Activated CD8-positive, alpha-beta T cell treated with anti-CD3 and anti-CD28 coated beads, Interleukin-2, amount 10 ng/mL, durations not matched to agents 7 days and 5 days (primary cell): Measurements from ENCODE around the gene CENPT. TPM values are rescaled to one million over a fixed set of nuclear protein-coding genes. Genes with fewer than 3 reads are reported as not detected.

Source experiments
- ATAC-seq: fragments of 150-1000 bp; cut with Tn5 transposase; one replicate; pipeline ENCODE4 v1.10.0; 2021; ENCODE audit warnings: moderate library complexity
- CTCF ChIA-PET: fragments of 350-600 bp; sonication (Branson Sonifier 250); formaldehyde crosslinking; loops from one replicate; lab custom pipeline; 2021; ENCODE audit warnings: antibody characterized with exemption; lab: Charles Lee
- POLR2A ChIA-PET: fragments of 350-600 bp; sonication (Branson Sonifier 250); formaldehyde crosslinking; loops from one replicate; lab custom pipeline; 2021; ENCODE audit warnings: antibody characterized with exemption; lab: Charles Lee
- DNase-seq: peaks from one replicate; pipeline ENCODE4 v3.0.0-alpha.2; 2020
- H3K27ac Mint-ChIP-seq: one replicate; pipeline ENCODE4 v1.8.0; 2021; ENCODE audit warnings: mild to moderate bottlenecking, mixed read lengths
- H3K27me3 Mint-ChIP-seq: one replicate; pipeline ENCODE4 v1.8.0; 2021; ENCODE audit warnings: low read depth, mixed read lengths
- H3K36me3 Mint-ChIP-seq: one replicate; pipeline ENCODE4 v1.8.0; 2021; ENCODE audit warnings: low read depth, mixed read lengths
- H3K4me1 Mint-ChIP-seq: one replicate; pipeline ENCODE4 v1.8.0; 2021; ENCODE audit warnings: low read depth, mixed read lengths
- H3K4me3 Mint-ChIP-seq: one replicate; pipeline ENCODE4 v1.8.0; 2021; ENCODE audit warnings: mild to moderate bottlenecking, mixed read lengths
- H3K9me3 Mint-ChIP-seq: one replicate; pipeline ENCODE4 v1.8.0; 2022; ENCODE audit warnings: mixed read lengths; ENCODE audit not compliant: insufficient read depth
- total RNA-seq, 2 experiments: library from RNA; stranded (reverse); gene quantifications; one replicate each; pipeline ENCODE4 v1.2.3, GENCODE V29; 2021

CENPT gene
- total RNA-seq, 2 experiments from 2014 or later, result 58.9 to 63.6 TPM

DNA sequence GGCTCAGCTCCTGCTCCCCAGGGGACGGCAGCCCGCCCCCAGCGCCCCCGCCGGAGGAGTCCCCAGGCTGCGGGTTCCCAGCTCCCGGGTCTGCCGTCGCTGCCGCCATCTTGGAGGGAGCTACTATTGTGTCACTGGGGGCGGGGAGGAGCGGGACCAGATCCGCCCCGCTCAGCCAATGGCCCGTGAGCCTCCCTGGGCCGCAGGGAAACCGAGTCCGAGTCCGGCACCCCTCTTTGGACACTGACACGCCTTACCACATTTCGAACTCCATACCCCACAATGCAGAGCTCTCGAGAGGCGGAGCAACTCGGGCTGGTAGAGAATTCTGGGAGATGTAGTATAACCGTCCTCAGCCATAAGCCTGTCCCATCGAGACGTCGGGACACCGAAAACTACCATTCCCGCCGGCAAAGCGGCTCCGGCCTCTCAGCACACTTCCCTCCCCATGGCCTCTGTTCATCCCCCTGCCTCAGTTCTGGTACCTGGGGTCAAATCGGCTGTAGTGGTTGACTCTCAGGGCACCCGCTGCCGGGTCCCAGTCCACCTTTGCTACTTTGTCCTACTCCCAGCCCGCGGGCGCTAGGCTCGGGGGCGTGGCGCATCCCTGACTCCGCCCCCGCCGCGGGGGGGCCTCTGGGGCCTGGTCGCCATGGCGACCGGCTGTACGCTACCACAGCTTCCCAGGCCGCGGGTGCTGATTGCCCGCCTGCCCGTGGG is 40.9 kb downstream of the CENPT start, which contains the start of the genes RANBP10 and TSNAXIP1:
Gene RANBP10 (minus strand): TSS at position 133 of the 720 bp plus-strand sequence. CDS start 24 bp downstream, at position 109.
Gene TSNAXIP1 (plus strand): TSS at position 462 of the 720 bp plus-strand sequence. CDS start 261 bp downstream, outside the sequence.
- ChIA-PET POLR2A (interaction anchor here (0.6 to 1.5 kb wide), 12 partner anchors 10 to 193 kb away, joined by 3 to 7 read pairs (median 3); partner anchors contain the start of genes DPEP2, EDC4, GFOD2 and NUTF2), CTCF (interaction anchor here (0.8 to 3.0 kb wide), 10 partner anchors 9 to 326 kb away, joined by 3 to 47 read pairs (median 3); partner anchors contain the start of genes ATP6V0D1, C16orf86 and GFOD2)
- ATAC-seq (peak; percentile 94), DNase-seq (peak; percentile 98)
- Mint-ChIP-seq H3K36me3 (peaks cover 35% of the 10 kb centered on the region), H3K4me1 (peaks cover 40% of the 10 kb centered on the region), H3K27ac (peak within 1 kb of the TSS; percentile 90), H3K27me3 (no peaks in the 10 kb centered on the region), H3K4me3 (peak within 1 kb of the TSS; percentile 94), H3K9me3 (no peaks in the 10 kb centered on the region)

DNA sequence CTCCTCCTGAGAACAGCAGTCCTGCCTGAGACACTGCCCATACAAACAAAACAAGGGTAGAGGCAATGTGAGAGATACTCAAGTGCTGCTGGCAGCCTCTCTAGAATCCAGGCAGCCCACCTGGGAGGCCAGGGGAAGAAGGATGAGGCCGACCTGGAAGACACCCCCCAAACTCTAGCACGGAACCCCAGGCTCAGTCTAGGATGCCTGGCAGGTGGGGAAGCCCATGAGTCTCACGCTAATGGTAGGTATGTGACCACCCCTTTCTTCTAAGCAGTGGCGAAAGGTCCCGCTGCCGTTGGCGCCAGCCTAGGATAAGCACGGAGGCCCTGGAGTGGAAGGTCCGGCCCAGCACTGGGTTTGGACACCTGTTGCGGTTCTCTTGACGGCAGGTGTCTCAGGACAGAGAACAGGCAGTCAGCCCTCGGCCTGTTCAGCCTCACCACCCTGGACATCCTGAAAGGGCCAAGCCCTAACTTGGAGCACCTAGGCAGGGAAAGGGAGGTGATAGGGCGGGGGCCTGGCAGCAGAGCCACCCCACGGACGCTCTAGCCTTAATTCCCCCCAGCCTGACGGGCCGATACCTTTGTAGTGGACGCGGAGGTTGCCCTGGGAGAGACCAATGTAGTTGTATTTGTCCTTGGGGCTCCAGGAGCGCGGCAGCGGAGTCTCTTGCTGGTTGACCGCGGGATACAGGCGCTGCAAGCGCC is 41.6 kb downstream of the CENPT start:
- H3K36me3 Mint-ChIP-seq, result peaks cover 41% of the 10 kb centered on the region
- no peaks in the 10 kb centered on the region for H3K9me3 Mint-ChIP-seq
- CTCF ChIA-PET, result interaction anchor here (0.8 to 6.1 kb wide), 11 partner anchors 10 to 325 kb away, joined by 3 to 47 read pairs (median 3); partner anchors contain the start of genes ATP6V0D1, C16orf86 and GFOD2
- no peaks in the 10 kb centered on the region for H3K27me3 Mint-ChIP-seq
- POLR2A ChIA-PET, result interaction anchor here (0.7 to 1.5 kb wide), 10 partner anchors 9 to 193 kb away, joined by 3 to 7 read pairs (median 4); partner anchors contain the start of genes DPEP2, EDC4, GFOD2 and NUTF2
- peak overlapping the region; percentile 90 for H3K27ac Mint-ChIP-seq
- DNase-seq, result no peak
- peak overlapping the region; percentile 94 for H3K4me3 Mint-ChIP-seq
- no peak for ATAC-seq
- H3K4me1 Mint-ChIP-seq, result peaks cover 47% of the 10 kb centered on the region

DNA sequence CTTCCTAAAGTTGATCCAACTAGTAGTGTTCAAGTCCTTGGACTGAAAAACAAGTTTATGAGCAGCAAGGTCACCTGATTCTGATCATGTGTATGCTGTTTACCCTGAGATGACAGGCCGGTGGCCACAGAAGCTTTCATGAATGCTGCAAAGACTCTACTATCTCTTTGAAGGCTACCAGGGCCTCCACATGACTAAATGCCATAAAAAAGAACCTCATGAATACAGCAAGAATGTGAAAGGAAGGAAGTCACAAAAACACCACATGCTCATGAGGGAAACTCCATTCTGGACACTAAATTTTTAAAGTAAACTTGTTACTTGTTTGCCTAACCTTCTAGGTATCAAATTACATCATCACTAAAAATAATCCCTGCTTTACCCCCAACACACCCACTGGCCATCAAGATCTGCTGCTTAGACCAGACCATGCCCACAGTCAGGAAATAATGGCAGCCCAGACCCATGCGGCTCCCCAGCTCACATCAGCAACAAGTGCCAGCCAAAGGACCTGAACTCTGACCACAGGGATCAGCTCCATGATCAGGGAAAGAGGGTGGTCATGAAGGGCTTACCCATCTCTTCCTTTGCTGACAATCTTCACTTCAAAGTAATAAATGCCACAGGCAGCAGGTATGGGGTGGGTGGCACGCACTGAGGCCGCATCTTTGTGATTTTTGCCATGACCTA is 42.5 kb downstream of the CENPT start:
- H3K4me3 Mint-ChIP-seq, result peak overlapping the region; percentile 94
- no peaks in the 10 kb centered on the region for H3K9me3 Mint-ChIP-seq
- H3K27me3 Mint-ChIP-seq, result no peaks in the 10 kb centered on the region
- ATAC-seq (no peak), DNase-seq (no peak)
- POLR2A ChIA-PET, result interaction anchor here (1.0 kb wide), 1 partner anchor 145 kb away, joined by 3 read pairs; the partner anchor contains the start of gene ACD
- peaks cover 56% of the 10 kb centered on the region for H3K4me1 Mint-ChIP-seq
- CTCF ChIA-PET, result interaction anchor here (6.1 kb wide), 1 partner anchor 11 kb away, joined by 43 read pairs; no protein-coding TSS in a partner anchor
- peak overlapping the region; percentile 90 for H3K27ac Mint-ChIP-seq
- H3K36me3 Mint-ChIP-seq, result peaks cover 50% of the 10 kb centered on the region

DNA sequence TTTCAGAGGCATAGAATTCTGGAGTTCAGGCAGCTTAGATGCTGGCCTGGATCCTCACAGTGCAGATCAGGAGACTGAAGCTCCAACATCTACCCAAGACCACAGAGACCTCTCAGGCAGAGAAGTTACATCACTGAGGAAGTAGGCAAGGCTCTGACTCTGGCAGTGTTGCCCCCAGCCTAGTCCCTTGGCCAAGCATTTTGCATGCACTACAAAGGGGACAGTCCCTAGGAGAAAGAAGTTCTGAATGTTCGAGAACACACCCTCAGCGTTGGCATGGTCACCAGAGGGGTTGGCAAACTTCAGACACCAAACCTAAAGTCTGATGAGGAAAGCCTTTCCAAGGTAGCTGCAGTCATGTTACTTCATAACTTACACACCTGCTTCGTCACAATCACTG is 43.6 kb downstream of the CENPT start:
- Mint-ChIP-seq H3K4me1 (peaks cover 59% of the 10 kb centered on the region), H3K4me3 (no peak overlapping the region), H3K27me3 (no peaks in the 10 kb centered on the region), H3K9me3 (no peaks in the 10 kb centered on the region), H3K36me3 (peaks cover 55% of the 10 kb centered on the region), H3K27ac (peak overlapping the region; percentile 67)
- ChIA-PET CTCF (interaction anchor here (1.3 to 6.1 kb wide), 2 partner anchors 12 to 322 kb away, joined by 3 to 43 read pairs; no protein-coding TSS in a partner anchor), POLR2A (interaction anchor here (1.2 kb wide), 1 partner anchor 85 kb away, joined by 3 read pairs; the partner anchor contains the start of gene GFOD2)
- DNase-seq, result no peak
- ATAC-seq, result no peak

DNA sequence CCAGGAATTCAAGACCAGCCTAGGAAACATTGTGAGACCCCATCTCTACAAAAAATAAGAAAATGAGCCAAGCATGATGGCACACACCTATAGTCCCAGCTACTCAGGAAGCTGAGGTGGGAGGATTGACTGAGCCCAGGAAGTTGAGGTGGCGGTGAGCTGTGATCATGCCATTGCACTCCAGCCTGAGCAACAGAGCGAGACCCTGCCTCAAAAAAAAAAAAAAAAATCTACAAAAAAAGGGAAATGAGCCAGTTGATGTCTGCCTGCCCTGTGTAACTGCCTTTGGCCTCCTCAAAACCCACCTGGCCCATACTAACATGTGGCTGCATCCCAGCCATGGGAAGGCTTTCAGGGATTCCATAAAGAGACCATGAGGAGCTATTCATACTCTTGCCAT is 45.6 kb downstream of the CENPT start:
- H3K27me3 Mint-ChIP-seq, result no peaks in the 10 kb centered on the region
- peak overlapping the region; percentile 48 for H3K4me3 Mint-ChIP-seq
- H3K36me3 Mint-ChIP-seq, result peaks cover 66% of the 10 kb centered on the region
- ChIA-PET POLR2A (interaction anchor here (0.8 to 1.5 kb wide), 3 partner anchors 13 to 83 kb away, joined by 3 to 8 read pairs (median 4); partner anchors contain the start of gene GFOD2), CTCF (interaction anchor here (0.6 to 6.1 kb wide), 7 partner anchors 9 to 316 kb away, joined by 3 to 43 read pairs (median 4); no protein-coding TSS in a partner anchor)
- ATAC-seq (no peak), DNase-seq (peak; percentile 61)
- H3K27ac Mint-ChIP-seq, result peak overlapping the region; percentile 84
- H3K9me3 Mint-ChIP-seq, result no peaks in the 10 kb centered on the region
- H3K4me1 Mint-ChIP-seq, result peaks cover 59% of the 10 kb centered on the region

DNA sequence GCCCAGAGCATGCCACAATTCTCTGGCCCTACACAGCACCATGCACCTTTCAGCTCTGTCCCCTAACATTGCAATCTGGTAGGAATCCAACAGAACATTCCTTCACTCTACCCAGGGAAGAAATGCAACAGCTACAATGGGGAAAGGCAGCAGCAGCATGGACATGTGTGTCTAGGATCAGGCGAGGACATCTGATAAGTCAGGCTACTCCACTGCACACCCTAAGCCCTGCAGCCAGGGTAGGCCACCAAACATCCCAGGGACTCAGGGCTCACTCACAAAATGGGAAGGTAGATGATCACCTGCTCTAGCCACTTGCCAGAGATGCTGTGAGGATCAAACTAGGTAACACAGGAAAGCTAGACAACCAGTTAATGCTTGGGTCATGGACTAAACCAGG is 46.3 kb downstream of the CENPT start:
- DNase-seq, result no peak
- peaks cover 59% of the 10 kb centered on the region for H3K4me1 Mint-ChIP-seq
- peak overlapping the region; percentile 84 for H3K27ac Mint-ChIP-seq
- ChIA-PET POLR2A (interaction anchor here (0.8 to 1.7 kb wide), 4 partner anchors 12 to 134 kb away, joined by 3 to 8 read pairs (median 4); partner anchors contain the start of gene GFOD2), CTCF (interaction anchor here (0.8 to 6.1 kb wide), 5 partner anchors 9 to 128 kb away, joined by 3 to 43 read pairs (median 4); no protein-coding TSS in a partner anchor)
- H3K27me3 Mint-ChIP-seq, result no peaks in the 10 kb centered on the region
- peaks cover 73% of the 10 kb centered on the region for H3K36me3 Mint-ChIP-seq
- ATAC-seq, result no peak
- peak overlapping the region; percentile 48 for H3K4me3 Mint-ChIP-seq
- no peaks in the 10 kb centered on the region for H3K9me3 Mint-ChIP-seq

DNA sequence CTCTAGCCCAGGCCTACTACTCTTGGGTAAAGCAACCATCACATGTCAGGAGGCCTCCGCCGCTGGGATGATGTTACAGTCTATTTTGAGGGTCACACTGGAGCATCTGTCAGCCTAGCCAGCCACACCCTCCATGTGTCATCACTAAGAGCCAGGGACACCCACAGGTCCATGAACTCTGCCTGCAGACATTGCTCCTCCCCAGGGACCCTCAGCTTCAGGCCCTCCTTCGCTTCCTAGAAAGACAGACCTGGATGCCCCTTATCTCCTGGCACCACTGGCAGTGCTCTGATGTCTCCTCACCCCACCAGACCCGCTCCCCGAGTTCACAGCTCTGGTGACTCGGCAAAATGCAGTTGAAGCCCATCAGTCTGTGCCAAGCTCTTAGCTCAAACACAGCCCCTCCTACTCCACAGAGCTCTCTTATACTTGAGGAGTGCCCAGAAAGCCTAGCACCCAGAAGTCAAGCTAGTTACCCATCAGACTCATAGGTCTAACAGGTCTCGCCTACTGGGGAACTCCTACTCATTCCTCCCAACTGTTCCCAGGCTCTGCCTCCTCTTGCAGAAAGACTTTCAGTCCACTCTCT is 47.1 kb downstream of the CENPT start:
- no peaks in the 10 kb centered on the region for H3K27me3 Mint-ChIP-seq
- peak overlapping the region; percentile 84 for H3K27ac Mint-ChIP-seq
- no peak overlapping the region for H3K4me3 Mint-ChIP-seq
- peaks cover 57% of the 10 kb centered on the region for H3K4me1 Mint-ChIP-seq
- ChIA-PET POLR2A (interaction anchor here (1.7 kb wide), 1 partner anchor 135 kb away, joined by 5 read pairs; no protein-coding TSS in a partner anchor), CTCF (interaction anchor here (0.8 to 6.1 kb wide), 5 partner anchors 10 to 128 kb away, joined by 3 to 43 read pairs (median 4); partner anchors contain the start of gene GFOD2)
- H3K36me3 Mint-ChIP-seq, result peaks cover 72% of the 10 kb centered on the region
- ATAC-seq (no peak), DNase-seq (no peak)
- H3K9me3 Mint-ChIP-seq, result no peaks in the 10 kb centered on the region

DNA sequence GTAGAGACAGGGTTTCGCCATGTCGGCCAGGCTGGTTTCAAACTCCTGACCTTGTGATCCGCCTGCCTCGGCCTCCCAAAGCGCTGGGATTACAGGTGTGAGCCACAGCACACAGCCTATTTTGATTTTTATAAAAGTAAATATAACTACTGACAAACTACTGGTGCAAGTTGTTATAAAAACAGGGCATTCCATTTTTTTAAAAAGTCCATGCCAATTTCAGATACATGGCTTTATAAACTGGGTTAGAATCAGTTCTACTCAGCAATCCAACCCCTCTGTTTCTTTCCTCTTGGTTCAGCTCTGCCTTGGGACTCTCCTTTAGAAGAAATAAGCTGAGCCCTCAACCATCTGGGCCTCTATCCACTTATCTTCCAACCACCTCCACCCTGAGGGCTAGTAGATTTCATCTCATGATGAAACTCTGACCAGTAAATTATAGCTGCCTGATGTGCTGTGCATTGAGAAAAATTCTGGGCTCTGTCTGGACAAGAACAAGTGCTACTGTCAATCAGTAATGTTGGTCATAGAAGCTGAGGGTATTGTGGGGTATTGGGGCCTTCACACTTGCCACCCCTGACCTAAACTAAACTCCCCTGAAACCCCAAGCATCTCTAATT is 51.3 kb downstream of the CENPT start:
- peak overlapping the region; percentile 17 for H3K27ac Mint-ChIP-seq
- DNase-seq, result no peak
- no peak for ATAC-seq
- H3K36me3 Mint-ChIP-seq, result peaks cover 36% of the 10 kb centered on the region
- POLR2A ChIA-PET, result interaction anchor here (0.5 to 0.8 kb wide), 4 partner anchors 8 to 39 kb away, joined by 3 to 5 read pairs (median 4); partner anchors contain the start of genes RANBP10 and TSNAXIP1
- no peak overlapping the region for H3K4me3 Mint-ChIP-seq
- H3K4me1 Mint-ChIP-seq, result peaks cover 20% of the 10 kb centered on the region
- CTCF ChIA-PET, result no interaction called here
- H3K9me3 Mint-ChIP-seq, result no peaks in the 10 kb centered on the region
- no peaks in the 10 kb centered on the region for H3K27me3 Mint-ChIP-seq

DNA sequence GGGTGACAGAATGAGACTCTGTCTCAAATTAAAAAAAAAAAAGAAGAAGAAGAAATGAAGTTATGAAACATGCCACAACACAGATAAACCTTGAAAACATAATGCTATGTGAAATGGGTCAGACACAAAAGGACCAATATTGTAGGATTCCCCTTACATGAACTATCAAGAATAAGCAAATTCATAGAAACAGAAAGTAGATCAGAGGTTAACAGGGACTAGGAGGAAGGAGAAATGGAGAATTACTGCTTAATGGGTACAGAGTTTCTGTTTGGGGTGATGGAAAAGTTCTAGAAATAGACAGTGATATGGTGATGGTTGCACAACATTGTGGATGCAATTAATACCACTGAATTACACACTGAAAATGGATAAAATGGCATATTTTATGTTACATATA is 57.4 kb downstream of the CENPT start:
- H3K27me3 Mint-ChIP-seq, result no peaks in the 10 kb centered on the region
- ChIA-PET CTCF (no interaction called here), POLR2A (no interaction called here)
- H3K9me3 Mint-ChIP-seq, result no peaks in the 10 kb centered on the region
- peaks cover 8% of the 10 kb centered on the region for H3K36me3 Mint-ChIP-seq
- no peak overlapping the region for H3K27ac Mint-ChIP-seq
- ATAC-seq (no peak), DNase-seq (no peak)
- H3K4me1 Mint-ChIP-seq, result peaks cover 11% of the 10 kb centered on the region
- no peak overlapping the region for H3K4me3 Mint-ChIP-seq

DNA sequence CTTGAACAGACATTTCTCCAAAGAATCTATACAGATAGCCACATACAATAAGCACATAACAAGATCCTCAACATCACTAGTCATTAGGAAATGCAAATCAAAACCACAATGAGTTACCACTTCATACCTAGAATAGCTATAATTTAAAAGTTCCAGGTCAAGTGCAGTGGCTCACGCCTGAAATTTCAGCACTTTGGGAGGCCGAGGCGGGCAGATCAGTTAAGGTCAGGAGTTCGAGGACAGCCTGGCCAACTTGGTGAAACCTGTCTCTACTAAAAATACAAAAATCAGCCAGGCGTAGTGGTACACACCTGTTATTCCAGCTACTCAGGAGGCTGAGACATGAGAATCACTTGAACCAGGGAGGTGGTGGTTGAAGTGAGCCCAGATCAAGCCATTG is 61.0 kb downstream of the CENPT start:
- peaks cover 14% of the 10 kb centered on the region for H3K4me1 Mint-ChIP-seq
- no peak overlapping the region for H3K27ac Mint-ChIP-seq
- no peaks in the 10 kb centered on the region for H3K9me3 Mint-ChIP-seq
- ChIA-PET CTCF (interaction anchor here (1.1 to 3.2 kb wide), 2 partner anchors 14 to 30 kb away, joined by 3 to 14 read pairs; no protein-coding TSS in a partner anchor), POLR2A (no interaction called here)
- no peaks in the 10 kb centered on the region for H3K27me3 Mint-ChIP-seq
- H3K4me3 Mint-ChIP-seq, result no peak overlapping the region
- no peak for DNase-seq
- H3K36me3 Mint-ChIP-seq, result peaks cover 13% of the 10 kb centered on the region
- ATAC-seq, result no peak
